ENCODE data around the gene CDKL1.

CDKL1 gene

DNA sequence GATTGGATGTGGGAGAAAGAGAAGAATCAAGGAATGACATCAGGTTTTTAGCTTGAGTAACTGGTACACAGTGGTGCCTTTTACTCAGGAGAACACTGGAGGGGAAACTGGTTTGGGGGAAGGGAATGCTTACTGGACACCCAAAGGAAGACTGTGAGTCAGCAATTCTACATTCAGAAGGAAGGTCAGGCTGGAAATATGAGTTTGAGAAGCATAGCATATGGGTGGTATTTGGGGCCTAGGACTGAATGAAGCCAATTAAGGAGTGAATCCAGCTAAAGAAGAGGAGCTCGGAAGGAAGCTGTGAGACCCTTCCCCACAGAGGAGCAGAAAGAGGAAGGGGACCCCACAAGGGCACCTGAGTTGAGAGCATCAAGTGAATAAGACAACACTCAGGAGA lies 49.2 kb downstream of the CDKL1 start (continued):
- TF ChIP-seq, protein P1, sequence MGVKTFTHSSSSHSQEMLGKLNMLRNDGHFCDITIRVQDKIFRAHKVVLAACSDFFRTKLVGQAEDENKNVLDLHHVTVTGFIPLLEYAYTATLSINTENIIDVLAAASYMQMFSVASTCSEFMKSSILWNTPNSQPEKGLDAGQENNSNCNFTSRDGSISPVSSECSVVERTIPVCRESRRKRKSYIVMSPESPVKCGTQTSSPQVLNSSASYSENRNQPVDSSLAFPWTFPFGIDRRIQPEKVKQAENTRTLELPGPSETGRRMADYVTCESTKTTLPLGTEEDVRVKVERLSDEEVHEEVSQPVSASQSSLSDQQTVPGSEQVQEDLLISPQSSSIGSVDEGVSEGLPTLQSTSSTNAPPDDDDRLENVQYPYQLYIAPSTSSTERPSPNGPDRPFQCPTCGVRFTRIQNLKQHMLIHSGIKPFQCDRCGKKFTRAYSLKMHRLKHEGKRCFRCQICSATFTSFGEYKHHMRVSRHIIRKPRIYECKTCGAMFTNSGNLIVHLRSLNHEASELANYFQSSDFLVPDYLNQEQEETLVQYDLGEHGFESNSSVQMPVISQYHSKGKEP (tag by site-specific recombination; IDR thresholded peaks at IDR 0.05): no peak
- no peak for TF ChIP-seq ZNF214 (tag by site-specific recombination; IDR thresholded peaks at IDR 0.05; ENCODE audit: borderline replicate concordance)
- TF ChIP-seq, protein P2, sequence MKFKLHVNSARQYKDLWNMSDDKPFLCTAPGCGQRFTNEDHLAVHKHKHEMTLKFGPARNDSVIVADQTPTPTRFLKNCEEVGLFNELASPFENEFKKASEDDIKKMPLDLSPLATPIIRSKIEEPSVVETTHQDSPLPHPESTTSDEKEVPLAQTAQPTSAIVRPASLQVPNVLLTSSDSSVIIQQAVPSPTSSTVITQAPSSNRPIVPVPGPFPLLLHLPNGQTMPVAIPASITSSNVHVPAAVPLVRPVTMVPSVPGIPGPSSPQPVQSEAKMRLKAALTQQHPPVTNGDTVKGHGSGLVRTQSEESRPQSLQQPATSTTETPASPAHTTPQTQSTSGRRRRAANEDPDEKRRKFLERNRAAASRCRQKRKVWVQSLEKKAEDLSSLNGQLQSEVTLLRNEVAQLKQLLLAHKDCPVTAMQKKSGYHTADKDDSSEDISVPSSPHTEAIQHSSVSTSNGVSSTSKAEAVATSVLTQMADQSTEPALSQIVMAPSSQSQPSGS (tag by site-specific recombination; IDR thresholded peaks at IDR 0.05; ENCODE audit: low read depth): no peak

DNA sequence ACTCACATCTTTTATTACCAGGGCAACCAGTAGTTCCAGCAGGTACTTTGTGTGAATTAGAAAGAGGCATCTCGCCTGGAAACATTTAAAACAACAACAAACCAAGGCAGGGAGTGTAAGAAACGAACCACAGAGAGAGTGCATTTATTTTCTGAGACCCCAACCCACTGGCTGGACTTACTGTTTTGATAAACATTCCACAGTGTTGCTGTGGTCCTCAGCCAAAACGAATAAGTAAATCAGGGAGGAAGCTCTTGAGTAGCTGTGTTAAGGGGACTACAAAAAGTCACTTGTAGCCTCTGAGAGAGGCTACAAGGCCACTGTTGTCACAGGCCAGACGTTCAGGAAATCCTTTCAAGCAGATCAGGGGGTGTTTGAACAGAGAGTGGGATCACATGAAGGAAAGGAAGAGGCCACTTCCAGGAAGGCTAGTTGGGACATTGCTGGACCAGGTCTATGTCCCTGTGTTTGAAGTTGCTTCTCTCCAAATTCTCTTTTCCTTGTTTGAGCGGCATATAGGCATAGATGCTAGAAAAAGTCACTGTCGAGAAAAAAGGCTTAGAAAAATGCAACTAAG lies 50.7 kb downstream of the CDKL1 start:
- H3K36me3 ChIP-seq (ENCODE audit: control insufficient read depth in 2 of 2, insufficient read depth in 1 of 2, low read length in 2 of 2): no peaks in the 10 kb centered on the region
- no peaks in the 10 kb centered on the region for H3K9me3 ChIP-seq (ENCODE audit: control insufficient read depth, insufficient read depth, low read depth, low read length)
- POLR2A ChIA-PET: interaction anchor here (0.7 kb wide), 1 partner anchor 179 kb away, joined by 3 read pairs; no protein-coding TSS in a partner anchor
- TF ChIP-seq SCRT1 (tag by site-specific recombination; IDR thresholded peaks at IDR 0.05; ENCODE audit: borderline replicate concordance) (no peak), ZNF624 (tag by site-specific recombination; IDR thresholded peaks at IDR 0.05) (no peak), ZSCAN23 (tag by site-specific recombination; IDR thresholded peaks at IDR 0.05) (no peak), ZNF660 (tag by site-specific recombination; IDR thresholded peaks at IDR 0.05) (no peak), SP3 (tag by site-specific recombination; IDR thresholded peaks at IDR 0.05) (no peak), ZBTB20 (tag by site-specific recombination; IDR thresholded peaks at IDR 0.05) (no peak), ZNF114 (tag by site-specific recombination; IDR thresholded peaks at IDR 0.05) (no peak), SALL2 (tag by site-specific recombination; IDR thresholded peaks at IDR 0.05; ENCODE audit: borderline replicate concordance) (no peak), OVOL3 (tag by site-specific recombination; IDR thresholded peaks at IDR 0.05) (no peak)
- TF ChIP-seq, protein P3, sequence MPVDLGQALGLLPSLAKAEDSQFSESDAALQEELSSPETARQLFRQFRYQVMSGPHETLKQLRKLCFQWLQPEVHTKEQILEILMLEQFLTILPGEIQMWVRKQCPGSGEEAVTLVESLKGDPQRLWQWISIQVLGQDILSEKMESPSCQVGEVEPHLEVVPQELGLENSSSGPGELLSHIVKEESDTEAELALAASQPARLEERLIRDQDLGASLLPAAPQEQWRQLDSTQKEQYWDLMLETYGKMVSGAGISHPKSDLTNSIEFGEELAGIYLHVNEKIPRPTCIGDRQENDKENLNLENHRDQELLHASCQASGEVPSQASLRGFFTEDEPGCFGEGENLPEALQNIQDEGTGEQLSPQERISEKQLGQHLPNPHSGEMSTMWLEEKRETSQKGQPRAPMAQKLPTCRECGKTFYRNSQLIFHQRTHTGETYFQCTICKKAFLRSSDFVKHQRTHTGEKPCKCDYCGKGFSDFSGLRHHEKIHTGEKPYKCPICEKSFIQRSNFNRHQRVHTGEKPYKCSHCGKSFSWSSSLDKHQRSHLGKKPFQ (tag by site-specific recombination; IDR thresholded peaks at IDR 0.05): no peak
- no peak overlapping the region for H3K27ac ChIP-seq (ENCODE audit: extremely low read depth, low read depth, low read length)
- H3K4me1 ChIP-seq (ENCODE audit: control insufficient read depth, insufficient read depth, low read length): peaks cover 14% of the 10 kb centered on the region; the same call in 1 of the 2 replicates
- CTCF ChIA-PET: interaction anchor here (0.7 to 1.1 kb wide), 2 partner anchors 25 to 499 kb away, joined by 3 read pairs; no protein-coding TSS in a partner anchor
- no peak overlapping the region for H3K4me3 ChIP-seq (ENCODE audit: low read depth, low read length)

DNA sequence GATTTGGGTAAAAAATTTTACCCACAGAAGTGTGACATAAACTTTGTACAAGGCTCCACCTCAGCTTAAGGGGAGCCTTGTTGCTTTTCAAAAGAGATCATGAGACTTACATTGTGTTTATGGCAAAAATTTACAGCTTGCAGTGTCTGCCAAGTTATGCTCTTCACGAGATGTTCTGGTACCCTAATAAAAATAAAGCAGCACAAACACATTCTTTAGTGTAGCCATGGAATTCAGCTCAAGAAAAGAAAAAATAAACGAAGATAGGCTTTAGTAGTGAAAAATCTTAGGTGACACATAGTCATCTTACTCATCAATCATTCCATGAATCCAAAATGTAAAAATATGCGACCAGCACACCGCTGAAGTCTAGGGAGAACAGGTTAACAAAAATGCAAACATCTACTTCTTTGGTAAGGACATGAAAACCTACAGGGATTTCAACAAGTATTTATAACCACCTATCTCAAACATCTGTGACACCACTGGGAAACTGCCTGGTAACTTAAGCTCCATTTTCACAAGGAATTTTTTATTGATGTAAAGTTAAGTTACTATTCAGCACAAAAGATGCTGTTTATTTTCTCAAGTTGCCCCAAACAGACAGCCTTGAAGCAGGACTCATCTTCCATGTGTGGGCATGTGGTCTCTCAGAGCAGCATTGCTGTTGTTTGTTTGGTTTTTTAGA lies 51.7 kb downstream of the CDKL1 start:
- Histone ChIP-seq H3K27ac (ENCODE audit: extremely low read depth, low read depth, low read length) (no peak overlapping the region), H3K4me3 (ENCODE audit: low read depth, low read length) (no peak overlapping the region), H3K4me1 (ENCODE audit: control insufficient read depth, insufficient read depth, low read length) (peaks cover 14% of the 10 kb centered on the region; the same call in 1 of the 2 replicates), H3K9me3 (ENCODE audit: control insufficient read depth, insufficient read depth, low read depth, low read length) (no peaks in the 10 kb centered on the region), H3K36me3 (ENCODE audit: control insufficient read depth in 2 of 2, insufficient read depth in 1 of 2, low read length in 2 of 2) (no peaks in the 10 kb centered on the region)
- TF ChIP-seq ZNF514 (tag by site-specific recombination; IDR thresholded peaks at IDR 0.05): no peak
- TF ChIP-seq, protein P4, sequence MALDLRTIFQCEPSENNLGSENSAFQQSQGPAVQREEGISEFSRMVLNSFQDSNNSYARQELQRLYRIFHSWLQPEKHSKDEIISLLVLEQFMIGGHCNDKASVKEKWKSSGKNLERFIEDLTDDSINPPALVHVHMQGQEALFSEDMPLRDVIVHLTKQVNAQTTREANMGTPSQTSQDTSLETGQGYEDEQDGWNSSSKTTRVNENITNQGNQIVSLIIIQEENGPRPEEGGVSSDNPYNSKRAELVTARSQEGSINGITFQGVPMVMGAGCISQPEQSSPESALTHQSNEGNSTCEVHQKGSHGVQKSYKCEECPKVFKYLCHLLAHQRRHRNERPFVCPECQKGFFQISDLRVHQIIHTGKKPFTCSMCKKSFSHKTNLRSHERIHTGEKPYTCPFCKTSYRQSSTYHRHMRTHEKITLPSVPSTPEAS (tag by site-specific recombination; IDR thresholded peaks at IDR 0.05): no peak
- TF ChIP-seq, protein P2 (tag by site-specific recombination; IDR thresholded peaks at IDR 0.05; ENCODE audit: low read depth): no peak
- TF ChIP-seq MZF1 (tag by site-specific recombination; IDR thresholded peaks at IDR 0.05; ENCODE audit: borderline replicate concordance): peak; percentile 24; the same call in 1 of the 2 replicates
- ChIA-PET CTCF (interaction anchor here (0.6 to 1.3 kb wide), 5 partner anchors 18 to 198 kb away, joined by 3 to 5 read pairs (median 3); no protein-coding TSS in a partner anchor), POLR2A (no interaction called here)

Measured in HEK293 (cell line).